DND-41 (cell line): ENCODE data around the gene TMEM270.

ENCODE experiments used
- CTCF ChIP-seq: IDR thresholded peaks from 2 replicates; pipeline ENCODE4 v1.5.1; 2012; ENCODE audit warnings: borderline replicate concordance, low read length, moderate library complexity, mild to moderate bottlenecking; ENCODE audit not compliant: poor library complexity, severe bottlenecking; ENCODE audit errors: extremely low read depth
- EZH2 ChIP-seq: IDR thresholded peaks from 3 replicates; pipeline ENCODE4 v1.6.1; 2012; ENCODE audit warnings: borderline replicate concordance, low read depth, mild to moderate bottlenecking, moderate library complexity, low read length, inconsistent platforms; ENCODE audit not compliant: severe bottlenecking

- TF ChIP-seq CTCF (no peak), EZH2 (no peak)
Observed at GRCh38 chr7:73850781-73851207, 10.2 kb upstream of the TMEM270 start.
